H1 (cell line): ENCODE results near the gene FTSJ3. TPM values are rescaled to one million over a fixed set of nuclear protein-coding genes. Genes with fewer than 3 reads are reported as not detected.

Experiments used
- ASH2L ChIP-seq: fragments of 200-600, 300-600 bp; sonication (generic); IDR thresholded peaks from one replicate; pipeline ENCODE4 v1.7.1; 2017; ENCODE audit warnings: low read length
- CHD2 ChIP-seq: IDR thresholded peaks from 2 replicates; pipeline ENCODE4 v1.6.1; 2012; ENCODE audit warnings: low read length, improper control_type of control experiment
- CREB1 ChIP-seq: IDR thresholded peaks from 2 replicates; pipeline ENCODE4 v1.6.1; 2012; ENCODE audit warnings: inconsistent platforms
- CTCF ChIP-seq, 3 experiments: IDR thresholded peaks; 1 replicate in 2 of 3; 2 replicates in 1 of 3; pipeline versions ENCODE4 v1.5.1 to v1.6.1; 2011; ENCODE audit warnings: low read length in 3 of 3, mild to moderate bottlenecking in 3 of 3, inconsistent platforms in 2 of 3, low read depth in 1 of 3, moderate library complexity in 1 of 3; ENCODE audit not compliant: insufficient read depth in 1 of 3; ENCODE audit errors: control extremely low read depth in 1 of 3
- EP300 ChIP-seq, 2 experiments: IDR thresholded peaks; 1 replicate in 1 of 2; 2 replicates in 1 of 2; pipeline ENCODE4 v1.6.1; 2011 to 2012; ENCODE audit warnings: low read depth in 2 of 2, low read length in 2 of 2, mild to moderate bottlenecking in 2 of 2, borderline replicate concordance in 1 of 2, inconsistent platforms in 1 of 2, moderate library complexity in 1 of 2
- HDAC2 ChIP-seq, 2 experiments: fragments of 300-600 bp in 1 of 2; sonication (generic) in 1 of 2; IDR thresholded peaks; 2 replicates each; pipeline ENCODE4 v1.6.1; 2011 to 2012; ENCODE audit warnings: low read depth in 2 of 2, low read length in 2 of 2, mild to moderate bottlenecking in 2 of 2, moderate library complexity in 2 of 2, borderline replicate concordance in 1 of 2, inconsistent platforms in 1 of 2
- JUN ChIP-seq: IDR thresholded peaks from 2 replicates; pipeline ENCODE4 v1.6.1; 2011; ENCODE audit warnings: low read depth, mild to moderate bottlenecking, improper control_type of control experiment, low read length
- JUND ChIP-seq: IDR thresholded peaks from 2 replicates; pipeline ENCODE4 v1.6.1; 2011; ENCODE audit warnings: mild to moderate bottlenecking, improper control_type of control experiment, low read length
- NANOG ChIP-seq: IDR thresholded peaks from 2 replicates; pipeline ENCODE4 v1.6.1; 2011; ENCODE audit warnings: low read length, low read depth, mild to moderate bottlenecking, inconsistent platforms; ENCODE audit not compliant: insufficient read depth, poor library complexity, severe bottlenecking
- NRF1 ChIP-seq: IDR thresholded peaks from 2 replicates; pipeline ENCODE4 v1.6.1; 2011; ENCODE audit warnings: mild to moderate bottlenecking, low read depth, low read length, improper control_type of control experiment
- POLR2A ChIP-seq, 2 experiments: IDR thresholded peaks; 1 replicate in 1 of 2; 2 replicates in 1 of 2; pipeline ENCODE4 v1.6.1; 2011; ENCODE audit warnings: low read depth in 2 of 2, low read length in 2 of 2, mild to moderate bottlenecking in 2 of 2; ENCODE audit errors: control extremely low read depth in 1 of 2
- SIN3A ChIP-seq, 2 experiments: IDR thresholded peaks in 1 of 2; conservative IDR thresholded peaks in 1 of 2; 2 replicates each; pipeline ENCODE4 v1.6.1; 2011 to 2012; ENCODE audit warnings: low read length in 2 of 2, improper control_type of control experiment in 1 of 2, low read depth in 1 of 2, mild to moderate bottlenecking in 1 of 2
- SP1 ChIP-seq: IDR thresholded peaks from 2 replicates; pipeline ENCODE4 v1.6.1; 2011; ENCODE audit warnings: low read depth, low read length
- TEAD4 ChIP-seq: IDR thresholded peaks from 2 replicates; pipeline ENCODE4 v1.6.1; 2012; ENCODE audit warnings: low read depth, low read length, inconsistent platforms, mixed read lengths
- polyA plus RNA-seq, 7 experiments: library from polyadenylated mRNA; depleted of rRNA in 3 of 7; stranded (reverse) in 5 of 7; unstranded in 2 of 7; fragments of >200 nt in 5 of 7; fragments of 200-250 nt in 2 of 7; gene quantifications; 1 replicate in 5 of 7; 2 replicates in 1 of 7; 4 replicates in 1 of 7; pipeline versions ENCODE4 v1.2.1 to v1.2.3, GENCODE V29; 2011 to 2013; ENCODE audit warnings: missing spikeins in 2 of 7, mixed read lengths in 2 of 7
- total RNA-seq: library from RNA; stranded (reverse); fragmentation: NEBNext Ultra II Directional; extraction: Animal tissue kit (Norgen Biotek cat#: 25700); gene quantifications from 2 replicates; pipeline ENCODE4 v1.2.1, GENCODE V29; 2021
- TF ChIP-seq, protein P1 (sequence below): IDR thresholded peaks from 2 replicates; pipeline ENCODE4 v1.6.1; 2012; ENCODE audit warnings: low read length, inconsistent platforms

The FTSJ3 gene
- total and polyA plus RNA-seq, 2 of the 8 experiments (the other 6 are each of a cell fraction or from before 2014, with no cell fraction given), result 42.7 to 77.2 TPM

- TF ChIP-seq HDAC2 (IDR thresholded peaks at IDR 0.05; ENCODE audit: borderline replicate concordance in 1 of 2, low read depth in 2 of 2, low read length in 2 of 2) (no peak), CHD2 (no peak), SP1 (no peak), NRF1 (peak; percentile 55), ASH2L (peak; percentile 60), JUN (no peak), JUND (no peak), POLR2A (IDR thresholded peaks at IDR 0.05; ENCODE audit: control extremely low read depth in 1 of 2, low read depth in 2 of 2, low read length in 2 of 2) (no peak), NANOG (no peak), CTCF (IDR thresholded peaks at IDR 0.05; ENCODE audit: control extremely low read depth in 1 of 3, insufficient read depth in 1 of 3, low read depth in 1 of 3, low read length in 3 of 3) (peak in 2 of 3 experiments; percentile 3 to 5; a peak in 2 of 4 replicates), CREB1 (no peak), SIN3A (conservative IDR thresholded peaks at IDR 0.05 in 1 of 2, IDR thresholded peaks at IDR 0.05 in 1 of 2; ENCODE audit: low read depth in 1 of 2, low read length in 2 of 2) (peak in 1 of 2 experiments; percentile 31; a peak in 1 of 4 replicates), TEAD4 (no peak), EP300 (IDR thresholded peaks at IDR 0.05; ENCODE audit: borderline replicate concordance in 1 of 2, low read depth in 2 of 2, low read length in 2 of 2) (no peak; a peak in 1 of 3 replicates)
- TF ChIP-seq, protein P1, sequence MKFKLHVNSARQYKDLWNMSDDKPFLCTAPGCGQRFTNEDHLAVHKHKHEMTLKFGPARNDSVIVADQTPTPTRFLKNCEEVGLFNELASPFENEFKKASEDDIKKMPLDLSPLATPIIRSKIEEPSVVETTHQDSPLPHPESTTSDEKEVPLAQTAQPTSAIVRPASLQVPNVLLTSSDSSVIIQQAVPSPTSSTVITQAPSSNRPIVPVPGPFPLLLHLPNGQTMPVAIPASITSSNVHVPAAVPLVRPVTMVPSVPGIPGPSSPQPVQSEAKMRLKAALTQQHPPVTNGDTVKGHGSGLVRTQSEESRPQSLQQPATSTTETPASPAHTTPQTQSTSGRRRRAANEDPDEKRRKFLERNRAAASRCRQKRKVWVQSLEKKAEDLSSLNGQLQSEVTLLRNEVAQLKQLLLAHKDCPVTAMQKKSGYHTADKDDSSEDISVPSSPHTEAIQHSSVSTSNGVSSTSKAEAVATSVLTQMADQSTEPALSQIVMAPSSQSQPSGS, result no peak
These were observed 53.1 kb downstream of the FTSJ3 start, which contains the start of gene DDX42 (continued) for GRCh38 chr17:63774141-63774968.
